ENCODE results near the gene HNF4A.

DNA sequence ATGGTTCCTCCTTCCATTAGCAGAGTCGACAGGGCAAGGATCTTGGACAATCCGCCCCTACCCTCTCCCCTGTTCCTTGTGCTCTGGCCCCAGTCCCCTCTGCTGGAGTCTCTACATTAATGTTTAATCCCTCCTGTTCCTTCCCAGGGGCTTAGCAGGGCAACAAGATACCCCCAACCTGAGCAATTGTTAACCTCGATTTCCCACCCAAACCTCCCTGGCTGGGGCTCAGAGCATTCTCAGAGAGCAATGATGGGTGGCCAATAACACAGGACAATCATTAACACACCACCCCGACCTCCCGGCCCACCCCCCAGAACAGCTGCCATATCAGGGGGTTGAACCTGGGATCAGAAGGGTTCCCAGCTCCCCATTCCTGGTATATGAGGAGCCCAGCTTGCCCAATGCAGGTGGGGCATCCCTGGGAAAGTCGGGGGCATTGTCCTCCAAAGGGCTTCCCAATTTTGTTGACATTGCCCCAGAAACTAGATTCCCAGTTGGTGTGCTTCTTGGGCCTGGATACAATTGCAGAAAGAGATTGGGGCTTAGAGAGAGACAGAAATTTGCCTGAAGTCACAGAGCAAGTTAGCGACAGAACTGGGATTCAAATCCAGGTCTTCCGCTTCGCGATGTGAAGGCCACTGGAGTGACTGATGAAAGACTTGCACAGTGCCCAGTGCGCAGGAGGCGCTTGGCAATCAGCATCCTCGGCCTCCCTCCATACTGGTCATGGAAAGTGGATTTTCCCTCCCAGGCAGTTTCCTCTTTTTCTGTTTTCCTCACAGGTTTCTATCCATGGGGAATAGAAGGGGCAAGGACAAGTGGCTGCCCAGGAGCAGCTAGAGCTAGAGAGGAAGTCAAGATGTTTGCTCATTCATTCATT is 60.6 kb downstream of the HNF4A start:
- TF ChIP-seq, protein P1, sequence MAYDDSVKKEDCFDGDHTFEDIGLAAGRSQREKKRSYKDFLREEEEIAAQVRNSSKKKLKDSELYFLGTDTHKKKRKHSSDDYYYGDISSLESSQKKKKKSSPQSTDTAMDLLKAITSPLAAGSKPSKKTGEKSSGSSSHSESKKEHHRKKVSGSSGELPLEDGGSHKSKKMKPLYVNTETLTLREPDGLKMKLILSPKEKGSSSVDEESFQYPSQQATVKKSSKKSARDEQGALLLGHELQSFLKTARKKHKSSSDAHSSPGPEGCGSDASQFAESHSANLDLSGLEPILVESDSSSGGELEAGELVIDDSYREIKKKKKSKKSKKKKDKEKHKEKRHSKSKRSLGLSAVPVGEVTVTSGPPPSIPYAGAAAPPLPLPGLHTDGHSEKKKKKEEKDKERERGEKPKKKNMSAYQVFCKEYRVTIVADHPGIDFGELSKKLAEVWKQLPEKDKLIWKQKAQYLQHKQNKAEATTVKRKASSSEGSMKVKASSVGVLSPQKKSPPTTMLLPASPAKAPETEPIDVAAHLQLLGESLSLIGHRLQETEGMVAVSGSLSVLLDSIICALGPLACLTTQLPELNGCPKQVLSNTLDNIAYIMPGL (CRISPR knock-in tag; IDR thresholded peaks at IDR 0.05): no peak
- TF ChIP-seq, protein P2, sequence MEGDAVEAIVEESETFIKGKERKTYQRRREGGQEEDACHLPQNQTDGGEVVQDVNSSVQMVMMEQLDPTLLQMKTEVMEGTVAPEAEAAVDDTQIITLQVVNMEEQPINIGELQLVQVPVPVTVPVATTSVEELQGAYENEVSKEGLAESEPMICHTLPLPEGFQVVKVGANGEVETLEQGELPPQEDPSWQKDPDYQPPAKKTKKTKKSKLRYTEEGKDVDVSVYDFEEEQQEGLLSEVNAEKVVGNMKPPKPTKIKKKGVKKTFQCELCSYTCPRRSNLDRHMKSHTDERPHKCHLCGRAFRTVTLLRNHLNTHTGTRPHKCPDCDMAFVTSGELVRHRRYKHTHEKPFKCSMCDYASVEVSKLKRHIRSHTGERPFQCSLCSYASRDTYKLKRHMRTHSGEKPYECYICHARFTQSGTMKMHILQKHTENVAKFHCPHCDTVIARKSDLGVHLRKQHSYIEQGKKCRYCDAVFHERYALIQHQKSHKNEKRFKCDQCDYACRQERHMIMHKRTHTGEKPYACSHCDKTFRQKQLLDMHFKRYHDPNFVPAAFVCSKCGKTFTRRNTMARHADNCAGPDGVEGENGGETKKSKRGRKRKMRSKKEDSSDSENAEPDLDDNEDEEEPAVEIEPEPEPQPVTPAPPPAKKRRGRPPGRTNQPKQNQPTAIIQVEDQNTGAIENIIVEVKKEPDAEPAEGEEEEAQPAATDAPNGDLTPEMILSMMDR (IDR thresholded peaks at IDR 0.05): no peak
- no peak for TF ChIP-seq SP1 (CRISPR knock-in tag; conservative IDR thresholded peaks at IDR 0.05)
- no peak for TF ChIP-seq CREM (CRISPR knock-in tag; IDR thresholded peaks at IDR 0.05)
- TF ChIP-seq RELA (CRISPR knock-in tag; IDR thresholded peaks at IDR 0.05; ENCODE audit: borderline replicate concordance): no peak
- no peak for TF ChIP-seq FOXP1 (CRISPR knock-in tag; IDR thresholded peaks at IDR 0.05; ENCODE audit: borderline replicate concordance)
- TF ChIP-seq, protein P3, sequence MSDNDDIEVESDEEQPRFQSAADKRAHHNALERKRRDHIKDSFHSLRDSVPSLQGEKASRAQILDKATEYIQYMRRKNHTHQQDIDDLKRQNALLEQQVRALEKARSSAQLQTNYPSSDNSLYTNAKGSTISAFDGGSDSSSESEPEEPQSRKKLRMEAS (CRISPR knock-in tag; IDR thresholded peaks at IDR 0.05): no peak
- no peak for TF ChIP-seq ESRRA (CRISPR knock-in tag; IDR thresholded peaks at IDR 0.05; ENCODE audit: borderline replicate concordance)
- TF ChIP-seq, protein P4, sequence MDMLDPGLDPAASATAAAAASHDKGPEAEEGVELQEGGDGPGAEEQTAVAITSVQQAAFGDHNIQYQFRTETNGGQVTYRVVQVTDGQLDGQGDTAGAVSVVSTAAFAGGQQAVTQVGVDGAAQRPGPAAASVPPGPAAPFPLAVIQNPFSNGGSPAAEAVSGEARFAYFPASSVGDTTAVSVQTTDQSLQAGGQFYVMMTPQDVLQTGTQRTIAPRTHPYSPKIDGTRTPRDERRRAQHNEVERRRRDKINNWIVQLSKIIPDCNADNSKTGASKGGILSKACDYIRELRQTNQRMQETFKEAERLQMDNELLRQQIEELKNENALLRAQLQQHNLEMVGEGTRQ (CRISPR knock-in tag; IDR thresholded peaks at IDR 0.05): no peak
